Amniotic stem cell (primary cell): ENCODE results near the gene NPR2.

Experiments
- DNase-seq: peaks from one replicate; lab custom pipeline; 2025; lab: John Stamatoyannopoulos, UW

The NPR2 gene

GRCh38 chr9:35858458-35858857 lies 67.1 kb downstream of the NPR2 start:
- no peak for DNase-seq
